ENCODE measurements around the gene LIN52.

Gene LIN52

GRCh38 chr14:74140374-74140850 is 55.7 kb downstream of the LIN52 start:
- TF ChIP-seq SIN3A (IDR thresholded peaks at IDR 0.05; ENCODE audit: borderline replicate concordance, insufficient read depth, low read length) = no peak

GRCh38 chr14:74141703-74142102 is 56.9 kb downstream of the LIN52 start:
- no peak for TF ChIP-seq FOXP2 (optimal IDR thresholded peaks at IDR 0.05; ENCODE audit: borderline replicate concordance, extremely low read depth, extremely low read length, insufficient read depth)
- no peak for TF ChIP-seq POLR2AphosphoS5 (IDR thresholded peaks at IDR 0.05; ENCODE audit: low read depth, low read length)
- no peak for TF ChIP-seq REST (IDR thresholded peaks at IDR 0.05; ENCODE audit: insufficient read depth in 1 of 2, low read depth in 2 of 2, low read length in 2 of 2)
- TF ChIP-seq TAF1 (IDR thresholded peaks at IDR 0.05; ENCODE audit: borderline replicate concordance, insufficient read depth, low read length) = no peak
- no peak for TF ChIP-seq SIN3A (IDR thresholded peaks at IDR 0.05; ENCODE audit: borderline replicate concordance, insufficient read depth, low read length)

GRCh38 chr14:74142523-74142922 is 57.8 kb downstream of the LIN52 start:
- TF ChIP-seq REST (IDR thresholded peaks at IDR 0.05; ENCODE audit: insufficient read depth in 1 of 2, low read depth in 2 of 2, low read length in 2 of 2) = no peak
- TF ChIP-seq FOXP2 (optimal IDR thresholded peaks at IDR 0.05; ENCODE audit: borderline replicate concordance, extremely low read depth, extremely low read length, insufficient read depth) = no peak
- no peak for TF ChIP-seq POLR2AphosphoS5 (IDR thresholded peaks at IDR 0.05; ENCODE audit: low read depth, low read length)
- TF ChIP-seq SIN3A (IDR thresholded peaks at IDR 0.05; ENCODE audit: borderline replicate concordance, insufficient read depth, low read length) = no peak
- TF ChIP-seq TAF1 (IDR thresholded peaks at IDR 0.05; ENCODE audit: borderline replicate concordance, insufficient read depth, low read length) = no peak

- TF ChIP-seq POLR2AphosphoS5 (IDR thresholded peaks at IDR 0.05; ENCODE audit: low read depth, low read length) (no peak), FOXP2 (optimal IDR thresholded peaks at IDR 0.05; ENCODE audit: borderline replicate concordance, extremely low read depth, extremely low read length, insufficient read depth) (no peak), REST (IDR thresholded peaks at IDR 0.05; ENCODE audit: insufficient read depth in 1 of 2, low read depth in 2 of 2, low read length in 2 of 2) (no peak), TAF1 (IDR thresholded peaks at IDR 0.05; ENCODE audit: borderline replicate concordance, insufficient read depth, low read length) (no peak), SIN3A (IDR thresholded peaks at IDR 0.05; ENCODE audit: borderline replicate concordance, insufficient read depth, low read length) (no peak)
Measured at GRCh38 chr14:74144789-74145188, 60.0 kb downstream of the LIN52 start.

GRCh38 chr14:74147571-74147970 is 62.8 kb downstream of the LIN52 start:
- no peak for TF ChIP-seq REST (IDR thresholded peaks at IDR 0.05; ENCODE audit: insufficient read depth in 1 of 2, low read depth in 2 of 2, low read length in 2 of 2)
- TF ChIP-seq TAF1 (IDR thresholded peaks at IDR 0.05; ENCODE audit: borderline replicate concordance, insufficient read depth, low read length) = no peak
- no peak for TF ChIP-seq FOXP2 (optimal IDR thresholded peaks at IDR 0.05; ENCODE audit: borderline replicate concordance, extremely low read depth, extremely low read length, insufficient read depth)
- TF ChIP-seq SIN3A (IDR thresholded peaks at IDR 0.05; ENCODE audit: borderline replicate concordance, insufficient read depth, low read length) = no peak
- no peak for TF ChIP-seq POLR2AphosphoS5 (IDR thresholded peaks at IDR 0.05; ENCODE audit: low read depth, low read length)
